Loucy (cell line): ENCODE measurements around the gene HMX1.

Experiments
- CTCF ChIP-seq: fragments of 200-600 bp; sonication (generic); conservative IDR thresholded peaks from 2 replicates; pipeline ENCODE4 v1.5.1; 2014; ENCODE audit warnings: mild to moderate bottlenecking, antibody characterized with exemption, low read length
- EZH2phosphoT487 ChIP-seq: fragments of 200-600 bp; IDR thresholded peaks from 2 replicates; pipeline ENCODE4 v1.6.1; 2018; ENCODE audit warnings: antibody characterized with exemption, mild to moderate bottlenecking, moderate library complexity, borderline replicate concordance

- TF ChIP-seq CTCF (no peak), EZH2phosphoT487 (no peak)
Observed at GRCh38 chr4:8861576-8862295, 9.9 kb downstream of the HMX1 start.
